Right lobe of liver (tissue), 6 donors: ENCODE results near the gene OR8B3. TPM values are rescaled to one million over a fixed set of nuclear protein-coding genes. Genes with fewer than 3 reads are reported as not detected.

ENCODE experiments used
- ATAC-seq, 4 donors: fragments of 200-7000 bp; cut with Tn5 transposase; one replicate each; pipeline ENCODE4 v1.9.1; 2020; ENCODE audit warnings: mild to moderate bottlenecking in 4 of 4, moderate library complexity in 4 of 4
- DNase-seq, 3 donors: peaks; one replicate each; pipeline ENCODE4 v3.0.0-alpha.2; 2020
- H3K27ac ChIP-seq, 3 donors: fragments of 200-600 bp; one replicate each; pipeline ENCODE4 v1.8.0; 2022
- H3K27me3 ChIP-seq, 2 donors: fragments of 200-600 bp; one replicate each; pipeline ENCODE4 v1.8.0; 2022
- H3K36me3 ChIP-seq, 4 donors: fragments of 200-600 bp; sonication (generic) in 1 of 4; one replicate each; pipeline versions ENCODE4 v1.5.1 to v1.8.0; 2017 to 2022; ENCODE audit warnings: control low read depth in 1 of 4
- H3K4me1 ChIP-seq, 4 donors: fragments of 200-600 bp; sonication (generic) in 1 of 4; one replicate each; pipeline versions ENCODE4 v1.5.1 to v1.8.0; 2017 to 2022; ENCODE audit warnings: control low read depth in 1 of 4
- H3K4me3 ChIP-seq, 3 donors: fragments of 200-600 bp; one replicate each; pipeline ENCODE4 v1.8.0; 2022
- H3K9me3 ChIP-seq, 4 donors: fragments of 200-600 bp; sonication (generic) in 1 of 4; one replicate each; pipeline versions ENCODE4 v1.5.1 to v1.8.0; 2017 to 2022; ENCODE audit warnings: control low read depth in 1 of 4
- CTCF ChIP-seq, 4 donors: fragments of 200-600 bp in 3 of 4; fragments of 450-650 bp in 1 of 4; IDR thresholded peaks; one replicate each; pipeline versions ENCODE4 v1.5.1 to v1.8.0; 2016 to 2022; ENCODE audit warnings: antibody characterized with exemption in 4 of 4, mild to moderate bottlenecking in 2 of 4
- POLR2A ChIP-seq: fragments of 450-650 bp; IDR thresholded peaks from one replicate; pipeline ENCODE4 v1.6.1; 2017; ENCODE audit warnings: antibody characterized with exemption, mild to moderate bottlenecking
- WGBS: methylation state at CpG from one replicate; pipeline ENCODE4 v1.1.6; 2018; ENCODE audit warnings: low coverage, low lambda C conversion rate; ENCODE audit not compliant: insufficient coverage; ENCODE audit errors: missing lambda C conversion rate; 5-methylcytosine and 5-hydroxymethylcytosine counted together
- intact Hi-C, 2 donors: fragments of 100-400 bp; cut with DNase I; formaldehyde crosslinking; loops; one replicate each; pipeline versions ENCODE4 v1.11.2 to v1.14.1; 2022
- long read RNA-seq: library from polyadenylated mRNA; unstranded; transcript quantifications from one replicate; pipeline ENCODE4 v2.0.0, GENCODE V29; 2019
- total RNA-seq, 6 experiments: library from RNA; depleted of rRNA in 2 of 6; stranded (reverse); fragments of >200 nt in 2 of 6; fragmentation: NEBNext Ultra II Directional in 3 of 6; extraction: Animal tissue kit (Norgen Biotek cat#: 25700) in 3 of 6; gene quantifications; one replicate each; pipeline versions ENCODE4 v1.1.0 to v1.2.4, GENCODE V29; 2016 to 2023
- donor health status: DM: no; HTN: yes; CAD: no.
- donor health status: DM: no; HTN: no; CAD: no.
- donor health status: DM: no; HTN: no; CAD: no.
- donor health status: DM: no; HTN: yes; CAD: no.
- donor health status: DM: no; HTN: yes; CAD: no.

OR8B3 gene
- not detected for total RNA-seq
- long read RNA-seq = 0 reads

- H3K27me3 ChIP-seq = no peaks in the 10 kb centered on the region
- intact Hi-C loops = no loop called here
- no peak within 1 kb of the TSS for H3K4me3 ChIP-seq
- no peak within 1 kb of the TSS for H3K27ac ChIP-seq
- H3K4me1 ChIP-seq = no peaks in the 10 kb centered on the region
- ATAC-seq (no peak), DNase-seq (no peak)
- H3K9me3 ChIP-seq = no peaks in the 10 kb centered on the region
- TF ChIP-seq POLR2A = no peak
- no peak for TF ChIP-seq CTCF (IDR thresholded peaks at IDR 0.05)
- H3K36me3 ChIP-seq = no peaks in the 10 kb centered on the region
Observed at GRCh38 chr11:124398924-124399323, at the start of gene OR8B3. Gene OR8B3, minus strand, starts transcription at chr11:124399024. Its CDS starts 1,673 bp downstream, at chr11:124397351.

GRCh38 chr11:124446916-124447315 is 48.1 kb upstream of the OR8B3 start:
- Histone ChIP-seq H3K36me3 (no peaks in the 10 kb centered on the region), H3K4me3 (no peak overlapping the region), H3K27ac (no peak overlapping the region), H3K27me3 (peaks cover 0 to 4% of the 10 kb centered on the region in 2 donors), H3K9me3 (no peaks in the 10 kb centered on the region), H3K4me1 (no peaks in the 10 kb centered on the region)
- ATAC-seq = no peak
- no peak for DNase-seq
- intact Hi-C loops = no loop called here
- WGBS = 25% methylated on average over 1 of the region's 1 CpG
- TF ChIP-seq CTCF (IDR thresholded peaks at IDR 0.05) (no peak), POLR2A (no peak)

DNA sequence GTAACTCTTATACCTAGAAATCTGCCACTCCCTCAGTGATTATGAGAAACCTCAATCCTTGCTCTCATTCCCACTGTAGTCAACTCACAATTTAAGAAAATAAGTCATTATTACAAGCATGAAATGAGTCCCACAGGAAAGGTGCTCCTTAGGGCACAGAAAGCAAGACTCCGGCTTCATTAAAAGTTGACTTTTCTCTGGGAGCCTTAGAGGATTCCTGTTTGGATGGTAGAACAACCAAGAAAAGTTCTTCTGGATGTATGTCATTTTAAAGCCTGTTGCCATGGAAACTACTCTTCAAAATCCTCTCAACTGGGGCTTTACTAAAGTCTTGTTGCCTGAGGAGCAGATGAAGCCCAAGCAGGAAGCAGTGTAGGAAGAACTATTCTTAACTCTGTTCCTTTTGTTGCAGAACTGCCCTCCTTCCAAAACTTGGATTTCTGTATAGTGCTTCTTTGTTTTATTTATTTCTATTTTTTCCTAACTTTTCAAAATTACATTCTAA is 46.9 kb upstream of the OR8B3 start, which contains the start of gene OR8B8:
OR8B8 (minus strand) TSS at position 51 of the 505 bp plus-strand sequence. CDS start 4,611 bp downstream, outside the sequence.
- H3K9me3 ChIP-seq = no peaks in the 10 kb centered on the region
- H3K4me3 ChIP-seq = no peak within 1 kb of the TSS
- no peak within 1 kb of the TSS for H3K27ac ChIP-seq
- no peaks in the 10 kb centered on the region for H3K4me1 ChIP-seq
- TF ChIP-seq CTCF (IDR thresholded peaks at IDR 0.05) (no peak), POLR2A (no peak)
- DNase-seq (no peak), ATAC-seq (no peak)
- peaks cover 0 to 4% of the 10 kb centered on the region in 2 donors for H3K27me3 ChIP-seq
- no peaks in the 10 kb centered on the region for H3K36me3 ChIP-seq
- WGBS = 100% methylated on average over 1 of the region's 1 CpG
- intact Hi-C loops = no loop called here

- Histone ChIP-seq H3K4me3 (no peak overlapping the region), H3K4me1 (no peaks in the 10 kb centered on the region), H3K27ac (no peak overlapping the region), H3K27me3 (peaks cover 0 to 4% of the 10 kb centered on the region in 2 donors), H3K36me3 (no peaks in the 10 kb centered on the region), H3K9me3 (no peaks in the 10 kb centered on the region)
- DNase-seq = no peak
- 28% methylated on average over 2 of the region's 2 CpGs for WGBS
- no peak for ATAC-seq
- intact Hi-C loops = no loop called here
- no peak for TF ChIP-seq CTCF (IDR thresholded peaks at IDR 0.05)
- TF ChIP-seq POLR2A = no peak
Observed at GRCh38 chr11:124442847-124443246, 44.0 kb upstream of the OR8B3 start.

GRCh38 chr11:124442442-124442841 is 43.6 kb upstream of the OR8B3 start:
- H3K36me3 ChIP-seq = no peaks in the 10 kb centered on the region
- H3K4me3 ChIP-seq = no peak overlapping the region
- no peak overlapping the region for H3K27ac ChIP-seq
- ATAC-seq (no peak), DNase-seq (no peak)
- intact Hi-C loops = no loop called here
- 33% methylated on average over 6 of the region's 6 CpGs for WGBS
- TF ChIP-seq POLR2A = no peak
- TF ChIP-seq CTCF (IDR thresholded peaks at IDR 0.05) = no peak
- H3K4me1 ChIP-seq = no peaks in the 10 kb centered on the region
- H3K9me3 ChIP-seq = no peaks in the 10 kb centered on the region
- peaks cover 0 to 4% of the 10 kb centered on the region in 2 donors for H3K27me3 ChIP-seq
